Upper lobe of left lung (tissue), 6 donors: ENCODE results near the gene BNC2. TPM values are rescaled to one million over a fixed set of nuclear protein-coding genes. Genes with fewer than 3 reads are reported as not detected.

Experiments
- ATAC-seq, 2 donors: fragments of 200-7000 bp; cut with Tn5 transposase; one replicate each; pipeline ENCODE4 v1.9.1; 2022; ENCODE audit warnings: mild to moderate bottlenecking in 2 of 2, moderate library complexity in 2 of 2; ENCODE audit not compliant: low FRiP score in 2 of 2
- DNase-seq, 2 donors: peaks; one replicate each; pipeline ENCODE4 v3.0.0-alpha.2; 2019 to 2020
- H3K27ac ChIP-seq, 4 donors: fragments of 200-600 bp; sonication (generic); one replicate each; pipeline ENCODE4 v1.5.1; 2016 to 2019
- H3K27me3 ChIP-seq, 4 donors: fragments of 200-600 bp; sonication (generic); one replicate each; pipeline ENCODE4 v1.5.1; 2017 to 2019
- H3K36me3 ChIP-seq, 4 donors: fragments of 200-600 bp; sonication (generic); one replicate each; pipeline ENCODE4 v1.5.1; 2016 to 2019
- H3K4me1 ChIP-seq, 4 donors: fragments of 200-600 bp; sonication (generic); one replicate each; pipeline ENCODE4 v1.5.1; 2018 to 2019
- H3K4me3 ChIP-seq, 4 donors: fragments of 200-600 bp; sonication (generic); one replicate each; pipeline ENCODE4 v1.5.1; 2017 to 2019; ENCODE audit warnings: mild to moderate bottlenecking in 2 of 4, moderate library complexity in 1 of 4
- H3K9me3 ChIP-seq, 4 donors: fragments of 200-600 bp; sonication (generic); one replicate each; pipeline ENCODE4 v1.5.1; 2018 to 2019
- CTCF ChIP-seq, 6 experiments: fragments of 450-650 bp in 4 of 6; fragments of 200-600 bp in 2 of 6; sonication (generic) in 2 of 6; IDR thresholded peaks; one replicate each; pipeline ENCODE4 v1.5.1; 2016 to 2019; ENCODE audit warnings: antibody characterized with exemption in 6 of 6
- EP300 ChIP-seq, 4 donors: sonication (generic); formaldehyde crosslinking; IDR thresholded peaks; one replicate each; pipeline ENCODE4 v1.5.1; 2017; ENCODE audit warnings: antibody characterized with exemption in 4 of 4, control low read depth in 2 of 4
- POLR2A ChIP-seq, 4 donors: fragments of 450-650 bp; IDR thresholded peaks; one replicate each; pipeline ENCODE4 v1.5.1; 2016 to 2017; ENCODE audit warnings: antibody characterized with exemption in 4 of 4, mild to moderate bottlenecking in 2 of 4
- POLR2AphosphoS5 ChIP-seq, 2 donors: sonication (generic); formaldehyde crosslinking; IDR thresholded peaks; one replicate each; pipeline ENCODE4 v1.5.1; 2017; ENCODE audit warnings: antibody characterized with exemption in 2 of 2
- whole genome bisulfite sequencing, 2 donors: methylation state at CpG; one replicate each; pipeline ENCODE4 v1.1.5; 2017 to 2018; 5-methylcytosine and 5-hydroxymethylcytosine counted together
- total RNA-seq, 6 donors: library from RNA; depleted of rRNA in 4 of 6; stranded (reverse); fragments of >200 nt in 4 of 6; gene quantifications; one replicate each; pipeline versions ENCODE4 v1.1.0 to v1.2.1, GENCODE V29; 2016 to 2021
- donor health status: DM: no; HTN: no; CAD: no; lungs with moderate emphysema.
- donor health status: DM: no; HTN: yes; CAD: no; lungs with severe emphysema.

BNC2 gene
- total RNA-seq, 6 donors from 2014 or later = 4.6 to 21.7 (median 10.7) TPM

DNA sequence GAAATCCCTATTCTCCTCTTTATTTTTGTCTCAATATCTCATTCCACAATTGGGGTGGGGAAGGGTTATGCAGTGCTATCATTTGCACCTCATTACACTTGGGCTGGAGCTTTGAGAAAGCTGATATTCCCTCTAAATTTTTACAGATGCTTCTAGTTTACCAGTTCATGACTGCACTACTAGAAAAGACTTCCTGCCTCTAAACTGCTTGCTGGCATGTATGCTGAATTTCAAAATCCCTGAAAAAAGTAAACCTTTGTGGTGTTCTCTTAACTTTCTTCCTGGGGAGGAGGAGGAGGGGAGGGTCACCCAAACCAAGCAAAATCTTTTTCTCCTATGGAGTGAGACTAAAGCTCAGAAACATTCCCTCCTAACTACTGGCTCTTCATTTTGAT lies 45.1 kb downstream of the BNC2 start:
- Histone ChIP-seq H3K9me3 (no peaks in the 10 kb centered on the region), H3K36me3 (no peaks in the 10 kb centered on the region), H3K27me3 (no peaks in the 10 kb centered on the region), H3K27ac (no peak overlapping the region), H3K4me1 (peaks cover 0 to 19% (median 7%) of the 10 kb centered on the region in 4 donors), H3K4me3 (no peak overlapping the region)
- ATAC-seq = no peak
- TF ChIP-seq POLR2AphosphoS5 (IDR thresholded peaks at IDR 0.05) = no peak
- DNase-seq = no peak

- DNase-seq (no peak), ATAC-seq (peak in 1 of 2 donors; percentile 27)
- WGBS, 2 donors = 29 to 35% methylated on average over 8 of the region's 8 CpGs
- H3K4me1 ChIP-seq = peaks cover 0 to 19% (median 7%) of the 10 kb centered on the region in 4 donors
- no peak for TF ChIP-seq POLR2AphosphoS5 (IDR thresholded peaks at IDR 0.05)
- TF ChIP-seq CTCF (IDR thresholded peaks at IDR 0.05) = no peak
- no peak for TF ChIP-seq POLR2A (IDR thresholded peaks at IDR 0.05)
- TF ChIP-seq EP300 (IDR thresholded peaks at IDR 0.05) = no peak
- H3K27me3 ChIP-seq = no peaks in the 10 kb centered on the region
- no peaks in the 10 kb centered on the region for H3K9me3 ChIP-seq
- H3K36me3 ChIP-seq = no peaks in the 10 kb centered on the region
- no peak overlapping the region for H3K4me3 ChIP-seq
- peak overlapping the region in 1 of 4 donors; percentile 56 for H3K27ac ChIP-seq
Measured at GRCh38 chr9:16824545-16825330, 45.7 kb downstream of the BNC2 start.

DNA sequence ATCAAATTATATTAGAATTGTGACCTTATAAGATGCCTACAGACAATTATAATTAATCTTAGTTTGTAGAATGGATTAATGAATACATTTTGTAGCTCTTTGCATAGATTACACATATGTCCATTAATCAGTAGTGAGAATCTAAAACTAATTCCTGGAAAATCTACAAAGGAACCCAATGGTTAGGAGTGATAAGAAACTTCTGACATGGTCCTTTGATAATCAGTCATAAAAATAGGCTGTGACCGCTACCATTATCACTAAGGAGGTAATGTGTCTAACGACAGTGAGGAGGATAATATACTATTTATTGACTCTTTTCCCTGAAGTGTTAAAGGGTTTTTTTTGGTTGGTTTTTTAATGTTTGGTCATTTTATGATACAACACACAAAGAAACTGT lies 46.6 kb downstream of the BNC2 start:
- Histone ChIP-seq H3K27me3 (no peaks in the 10 kb centered on the region), H3K4me1 (peaks cover 0 to 18% (median 6%) of the 10 kb centered on the region in 4 donors), H3K36me3 (no peaks in the 10 kb centered on the region), H3K4me3 (no peak overlapping the region), H3K9me3 (no peaks in the 10 kb centered on the region), H3K27ac (no peak overlapping the region)
- ATAC-seq (no peak), DNase-seq (no peak)
- TF ChIP-seq CTCF (IDR thresholded peaks at IDR 0.05) (no peak), POLR2A (IDR thresholded peaks at IDR 0.05) (no peak), EP300 (IDR thresholded peaks at IDR 0.05) (no peak), POLR2AphosphoS5 (IDR thresholded peaks at IDR 0.05) (no peak)
- WGBS, 2 donors = 74 to 79% methylated on average over 2 of the region's 2 CpGs

GRCh38 chr9:16821344-16821743 lies 49.1 kb downstream of the BNC2 start:
- ATAC-seq (no peak), DNase-seq (no peak)
- no peak overlapping the region for H3K27ac ChIP-seq
- H3K36me3 ChIP-seq = no peaks in the 10 kb centered on the region
- no peak for TF ChIP-seq POLR2A (IDR thresholded peaks at IDR 0.05)
- no peak for TF ChIP-seq EP300 (IDR thresholded peaks at IDR 0.05)
- no peak for TF ChIP-seq CTCF (IDR thresholded peaks at IDR 0.05)
- WGBS, 2 donors = 75 to 100% methylated on average over 1 of the region's 1 CpG
- no peaks in the 10 kb centered on the region for H3K27me3 ChIP-seq
- peaks cover 0 to 10% (median 3%) of the 10 kb centered on the region in 4 donors for H3K4me1 ChIP-seq
- H3K9me3 ChIP-seq = no peaks in the 10 kb centered on the region
- H3K4me3 ChIP-seq = no peak overlapping the region

GRCh38 chr9:16817514-16817913 lies 53.0 kb downstream of the BNC2 start:
- H3K9me3 ChIP-seq = no peaks in the 10 kb centered on the region
- no peaks in the 10 kb centered on the region for H3K27me3 ChIP-seq
- H3K36me3 ChIP-seq = no peaks in the 10 kb centered on the region
- DNase-seq (no peak), ATAC-seq (no peak)
- no peak overlapping the region for H3K4me3 ChIP-seq
- H3K27ac ChIP-seq = no peak overlapping the region
- no peaks in the 10 kb centered on the region for H3K4me1 ChIP-seq
- 67 to 72% methylated on average over 2 of the region's 2 CpGs for WGBS, 2 donors
- TF ChIP-seq CTCF (IDR thresholded peaks at IDR 0.05) (no peak), POLR2A (IDR thresholded peaks at IDR 0.05) (no peak), POLR2AphosphoS5 (IDR thresholded peaks at IDR 0.05) (no peak), EP300 (IDR thresholded peaks at IDR 0.05) (no peak)
